Ureter (tissue), 1 donor: ENCODE measurements around the gene ITGAX. TPM values are rescaled to one million over a fixed set of nuclear protein-coding genes. Genes with fewer than 3 reads are reported as not detected.

ENCODE experiments used
- total RNA-seq: library from RNA; stranded (reverse); gene quantifications from one replicate; pipeline ENCODE4 v1.2.4, GENCODE V29; 2023
- donor health status: DM: yes; HTN: yes; CAD: no.

The ITGAX gene
- total RNA-seq, 1 donor from 2014 or later: 9.6 TPM

Other genes starting within 250 kb of the ITGAX start
- gene BCKDK, start 246.8 kb upstream of the ITGAX start, total RNA-seq: 29.8 TPM
- gene KAT8, start 237.5 kb upstream of the ITGAX start, total RNA-seq: 77.9 TPM
- gene PRSS8, start 219.4 kb upstream of the ITGAX start, total RNA-seq: 17.0 TPM
- gene PRSS36, start 205.1 kb upstream of the ITGAX start, total RNA-seq: 1.1 TPM
- gene FUS, start 175.0 kb upstream of the ITGAX start, total RNA-seq: 390 TPM
- 39.6 TPM for gene PYCARD, start 152.4 kb upstream of the ITGAX start, total RNA-seq
- gene TRIM72, start 141.1 kb upstream of the ITGAX start, total RNA-seq: not detected
- not detected for gene PYDC1, start 138.0 kb upstream of the ITGAX start, total RNA-seq
- gene ITGAM, start 95.2 kb upstream of the ITGAX start, total RNA-seq: 4.4 TPM
- gene ITGAD, start 38.2 kb downstream of the ITGAX start, total RNA-seq: not detected
- not detected for gene COX6A2, start 73.2 kb downstream of the ITGAX start, total RNA-seq
- gene ZNF843, start 87.6 kb downstream of the ITGAX start, total RNA-seq: 1.0 TPM
- gene ARMC5, start 104.3 kb downstream of the ITGAX start, total RNA-seq: 9.7 TPM
- gene TGFB1I1, start 117.0 kb downstream of the ITGAX start, total RNA-seq: 97.0 TPM
- not detected for gene SLC5A2, start 127.9 kb downstream of the ITGAX start, total RNA-seq
- gene RUSF1, start 153.2 kb downstream of the ITGAX start, total RNA-seq: 85.6 TPM
- gene AHSP, start 172.7 kb downstream of the ITGAX start, total RNA-seq: not detected